ENCODE data around the gene C3orf20.

- TF ChIP-seq CTCF (IDR thresholded peaks at IDR 0.05) (no peak), POLR2A (IDR thresholded peaks at IDR 0.05) (no peak)
Observed at GRCh38 chr3:14633417-14633816, 41.5 kb upstream of the C3orf20 start.

Measured in heart left ventricle (tissue), 13 donors.